Left forelimb (tissue), 1 donor: ENCODE results near the gene SIGLEC11.
"Not testable (repeated sequence)": the region's sequence is repeated elsewhere in the genome, so short reads cannot be mapped to it uniquely, and the experiment has no call there.

Experiments used
- DNase-seq: peaks from one replicate; pipeline ENCODE4 v3.0.0-alpha.2; 2018; ENCODE audit warnings: low spot score

Gene SIGLEC11

DNA sequence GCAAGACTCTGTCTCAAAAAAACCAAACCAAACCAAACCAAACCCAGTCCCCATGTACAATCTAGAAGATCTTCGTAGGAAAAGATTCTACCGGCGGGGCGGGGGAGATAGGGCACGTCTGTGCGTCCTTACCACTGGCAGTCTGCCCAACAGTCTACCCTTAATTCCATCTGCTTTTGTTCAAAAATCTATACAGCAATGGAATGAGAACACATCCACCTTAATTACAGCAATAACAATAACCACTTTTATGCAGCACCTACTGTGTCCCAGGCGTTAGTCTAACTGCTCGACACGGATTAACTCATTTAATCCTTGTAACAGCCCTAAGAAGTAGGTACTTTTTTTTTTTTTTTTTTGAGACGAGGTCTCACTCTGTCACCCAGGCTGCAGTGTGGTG lies 34.5 kb downstream of the SIGLEC11 start:
- no peak for DNase-seq

DNA sequence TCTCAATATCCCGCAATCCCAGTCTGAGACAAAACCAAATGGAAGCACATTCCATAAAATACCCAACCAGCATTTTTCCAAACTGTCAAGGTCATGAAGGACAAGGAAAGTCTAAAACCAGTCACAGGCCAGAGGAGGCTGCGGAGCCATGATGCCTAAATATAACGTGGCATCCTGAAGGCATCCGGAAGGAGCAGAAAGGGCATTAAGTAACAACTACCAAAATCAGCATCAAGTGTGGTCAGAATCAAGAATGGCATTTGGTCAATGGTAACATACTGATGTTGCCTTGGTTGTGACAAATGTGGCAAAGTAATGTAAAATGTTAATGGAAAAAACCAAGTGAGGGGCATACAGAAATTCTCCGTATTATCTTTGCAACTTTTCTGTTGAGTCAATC lies 35.5 kb downstream of the SIGLEC11 start:
- no peak for DNase-seq

DNA sequence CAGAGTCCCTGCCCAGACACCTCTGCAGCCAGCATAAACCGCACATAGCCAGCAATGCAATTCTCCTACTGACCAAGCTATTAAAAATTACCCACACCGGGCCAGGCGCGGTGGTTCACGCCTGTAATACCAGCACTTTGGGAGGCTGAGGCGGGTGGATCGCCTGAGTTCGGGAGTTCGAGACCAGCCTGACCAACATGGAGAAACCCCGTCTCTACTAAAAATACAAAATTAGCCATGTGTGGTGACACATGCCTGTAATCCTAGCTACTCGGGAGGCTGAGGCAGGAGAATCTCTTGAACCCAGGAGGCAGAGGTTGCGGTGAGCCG lies 36.1 kb downstream of the SIGLEC11 start:
- not testable (repeated sequence) for DNase-seq

DNA sequence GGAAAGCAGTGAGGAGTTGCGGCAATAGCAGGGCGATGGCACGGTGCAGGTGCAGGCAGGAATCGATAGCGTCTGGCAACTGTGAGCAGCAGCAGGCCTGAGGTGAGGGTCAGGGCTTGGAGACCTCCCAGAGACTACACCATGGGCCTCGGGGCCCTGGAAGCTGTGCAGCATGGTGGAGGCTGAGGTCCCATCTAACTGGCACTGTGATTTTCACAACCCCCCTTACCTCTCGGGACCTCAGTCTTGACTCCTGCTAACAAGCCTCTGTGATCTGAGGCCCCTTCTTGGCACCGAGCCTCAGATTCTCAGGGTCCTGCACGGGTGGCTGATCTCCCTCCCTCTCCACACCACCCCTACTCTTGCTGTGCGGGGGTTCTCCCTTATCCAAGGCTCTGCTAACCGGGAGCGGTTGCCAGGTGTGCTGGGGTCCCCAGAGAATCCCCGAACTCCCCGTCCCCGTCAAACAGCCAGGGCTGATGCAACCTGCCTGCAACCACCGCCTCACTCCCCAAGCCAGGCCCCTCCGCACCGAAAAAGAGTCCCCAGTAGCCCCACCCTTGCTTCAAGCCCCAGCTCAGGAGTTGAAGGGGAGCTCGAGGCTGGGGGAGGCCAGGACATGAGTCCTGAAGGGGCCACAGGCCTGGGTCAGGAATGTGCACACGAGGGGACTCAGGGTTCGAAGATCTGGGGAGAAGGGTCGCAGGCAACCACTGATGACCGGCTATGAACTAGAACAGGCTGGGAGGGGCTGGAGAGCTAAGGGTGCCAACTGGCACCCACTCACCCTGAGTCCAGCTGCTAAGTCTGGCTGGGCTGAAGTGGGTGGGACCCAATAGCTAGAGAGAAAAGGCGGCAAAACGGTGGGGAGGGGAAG lies 36.7 kb downstream of the SIGLEC11 start:
- no peak for DNase-seq

DNA sequence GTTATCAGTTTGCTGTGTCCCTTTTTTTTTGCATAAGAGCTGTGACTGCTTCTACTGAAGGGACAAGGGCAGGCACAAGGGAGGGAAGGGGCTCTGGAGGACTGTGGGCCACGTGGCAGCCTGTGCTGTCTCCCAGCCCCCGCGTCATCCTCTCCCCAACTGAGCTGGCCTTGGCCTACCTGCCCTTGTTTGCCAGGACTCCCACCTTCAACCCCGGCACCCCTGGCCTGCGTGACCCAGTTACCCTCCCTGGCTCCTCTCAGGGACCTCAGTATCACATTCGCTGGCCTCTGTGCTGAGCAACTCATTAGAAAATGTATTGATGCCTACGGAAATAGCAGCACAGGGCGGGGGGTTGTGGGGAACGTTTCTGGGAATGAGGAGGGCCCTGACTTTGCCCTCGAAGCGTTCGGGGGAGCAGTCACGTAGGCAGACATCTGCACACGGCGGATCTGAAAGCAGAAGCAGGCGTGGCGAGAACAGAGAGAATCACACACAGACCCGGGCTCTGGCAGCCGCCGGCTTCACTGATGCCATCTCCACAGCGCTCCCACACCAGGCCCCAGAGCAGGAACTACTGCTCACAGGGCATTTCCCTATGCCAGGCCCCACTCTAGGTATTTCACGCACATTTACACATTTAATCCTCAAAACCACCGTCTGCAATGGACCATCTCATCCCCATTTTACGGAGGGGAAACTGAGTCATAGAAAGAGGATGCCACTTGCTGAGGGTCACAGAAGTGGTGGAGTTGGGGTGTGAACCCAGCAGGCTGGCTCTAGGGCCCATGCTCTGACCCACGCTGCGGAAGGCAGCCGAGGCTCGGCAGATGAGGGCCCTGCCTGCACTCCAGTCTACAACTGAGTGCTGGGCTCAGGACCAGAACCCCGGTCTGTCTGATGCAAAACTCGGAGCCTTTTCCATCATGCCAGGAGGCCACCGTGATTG lies 37.6 kb downstream of the SIGLEC11 start:
- DNase-seq, result no peak

DNA sequence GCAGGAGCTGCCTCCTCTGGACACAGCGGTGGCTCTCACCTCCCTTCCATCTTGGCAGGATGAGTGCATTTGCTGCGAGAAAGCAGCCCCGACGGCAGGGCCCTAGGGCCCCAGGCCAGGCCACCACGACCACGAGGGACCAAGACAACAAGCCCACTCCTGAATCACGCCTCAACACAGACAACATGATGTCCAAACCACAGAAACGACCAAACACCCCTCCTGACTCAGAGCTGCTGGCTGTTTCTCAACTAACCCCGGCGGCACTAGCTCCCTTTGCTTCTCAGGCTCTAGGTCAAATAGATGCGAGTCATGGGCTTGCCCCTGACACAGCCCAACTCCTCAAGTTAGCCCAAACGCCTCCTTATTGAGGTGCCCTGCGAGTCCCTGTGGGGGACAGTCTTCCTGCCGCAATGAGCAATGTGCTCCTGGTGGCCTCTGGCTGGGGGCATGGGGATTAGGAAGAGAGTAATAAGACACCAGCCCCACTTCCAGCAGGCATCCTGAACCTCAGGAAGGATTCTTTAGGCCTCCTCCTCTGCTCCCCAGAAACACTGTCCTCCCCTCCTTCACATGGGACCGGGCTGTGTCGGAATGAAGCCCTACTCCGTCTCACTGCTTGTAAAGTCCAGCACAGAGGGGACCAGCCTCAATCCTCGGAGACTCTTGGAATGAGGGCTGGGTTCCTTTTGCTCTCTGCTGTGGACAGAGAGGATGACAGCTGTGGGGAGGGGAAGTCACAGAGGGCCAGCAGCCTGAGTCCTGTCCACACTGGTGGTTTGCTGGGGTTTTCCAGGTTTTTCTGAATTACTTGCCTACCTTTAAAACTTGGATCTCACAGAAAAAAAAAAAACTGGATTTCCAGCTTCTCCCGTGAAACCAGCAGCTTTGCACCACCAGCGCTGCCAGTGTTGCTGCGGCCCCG lies 38.8 kb downstream of the SIGLEC11 start:
- no peak for DNase-seq

DNA sequence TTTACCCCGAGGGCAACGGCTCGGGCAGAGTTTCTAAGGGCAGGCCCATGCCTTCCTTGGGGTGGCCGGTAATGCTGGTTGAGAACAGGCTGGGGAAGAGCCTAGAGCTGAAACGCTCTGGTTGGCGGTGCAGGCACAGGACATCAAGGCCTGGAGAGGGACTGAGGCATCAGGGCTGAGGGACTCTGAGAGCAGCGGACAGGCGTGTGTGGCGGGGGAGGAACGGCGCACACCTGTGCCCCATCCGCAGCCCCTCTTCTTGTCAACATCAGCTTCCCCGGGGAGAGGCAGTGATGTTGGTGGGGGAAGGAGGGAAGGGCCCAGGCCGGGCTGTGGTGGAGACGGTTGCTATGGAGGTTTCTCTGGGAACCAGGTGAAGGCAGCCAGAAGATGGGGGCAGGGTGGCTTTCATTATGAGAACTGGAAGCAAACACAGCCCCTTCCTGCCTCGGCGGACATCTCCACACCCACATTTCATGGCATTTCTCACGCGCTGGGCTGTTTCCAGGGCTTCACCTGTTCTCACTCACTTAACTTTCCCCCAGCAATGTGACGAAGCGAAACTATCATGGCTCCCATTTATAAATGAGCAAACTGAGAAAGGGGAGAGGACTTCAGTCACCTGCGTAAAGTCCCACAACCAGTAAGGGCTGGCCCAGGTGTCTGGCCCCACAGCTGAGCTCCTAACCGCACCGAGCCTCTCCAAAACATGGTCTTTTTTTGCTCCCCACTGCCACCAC lies 40.2 kb downstream of the SIGLEC11 start:
- DNase-seq, result no peak

DNA sequence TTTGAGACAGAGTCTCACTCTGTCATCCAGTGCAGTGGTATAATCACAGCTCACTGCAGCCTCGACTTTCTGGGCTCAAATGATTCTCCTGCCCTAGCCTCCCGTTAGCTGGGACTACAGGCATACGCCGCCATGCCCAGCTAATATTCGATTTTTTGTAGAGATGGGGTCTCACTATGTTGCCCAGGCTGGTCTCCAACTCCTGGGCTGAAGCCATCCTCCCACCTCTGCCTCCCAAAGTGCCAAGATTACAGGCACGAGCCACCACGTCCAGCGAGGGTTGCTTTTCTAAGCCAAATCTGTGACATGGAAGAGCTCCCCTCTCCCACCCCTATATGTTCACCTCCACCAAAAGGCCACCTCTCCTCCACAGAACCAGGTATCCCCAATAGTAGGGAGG lies 42.9 kb downstream of the SIGLEC11 start:
- no peak for DNase-seq

DNA sequence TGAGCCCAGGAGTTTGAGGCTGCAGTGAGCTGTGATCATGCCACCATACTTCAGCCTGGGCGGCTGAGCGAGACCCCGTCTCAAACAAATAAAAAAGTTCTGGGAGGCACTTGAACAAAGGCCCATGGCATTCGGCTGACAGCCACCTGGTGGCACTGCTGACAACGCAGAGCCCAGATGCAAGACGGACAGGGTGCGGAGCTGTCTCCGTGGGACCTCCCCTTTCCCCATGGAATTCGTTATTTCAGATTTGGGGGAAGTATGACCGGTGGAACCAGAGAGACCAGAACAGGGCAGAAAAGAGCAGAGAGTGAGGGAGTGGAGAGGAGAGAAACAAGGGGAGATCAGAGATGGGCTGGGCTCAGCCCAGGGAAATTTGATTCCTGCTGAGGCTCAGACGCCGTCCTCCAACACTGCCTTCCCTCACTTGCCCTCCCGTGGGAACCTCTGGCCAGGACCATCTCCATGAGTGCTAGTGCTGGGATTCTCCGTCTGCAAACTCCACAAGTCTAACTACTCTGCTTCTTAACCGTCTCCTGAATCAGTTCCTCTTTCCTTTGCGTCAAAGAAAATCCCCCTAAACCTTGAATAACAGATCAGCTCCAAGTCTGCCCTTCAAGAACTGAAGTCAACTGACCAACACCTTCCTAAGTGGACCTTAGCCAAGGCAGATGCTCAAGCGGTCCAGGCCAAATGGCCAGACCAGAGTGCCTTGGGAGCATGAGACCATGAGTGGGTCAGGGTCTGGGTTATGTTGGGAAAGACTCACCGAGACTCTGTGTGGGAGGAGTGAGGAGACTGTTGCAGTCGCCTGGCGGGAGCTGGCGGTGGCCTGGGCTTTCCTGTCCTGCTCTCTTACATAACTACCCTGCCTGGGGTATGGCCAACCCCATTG lies 43.9 kb downstream of the SIGLEC11 start:
- no peak for DNase-seq

DNA sequence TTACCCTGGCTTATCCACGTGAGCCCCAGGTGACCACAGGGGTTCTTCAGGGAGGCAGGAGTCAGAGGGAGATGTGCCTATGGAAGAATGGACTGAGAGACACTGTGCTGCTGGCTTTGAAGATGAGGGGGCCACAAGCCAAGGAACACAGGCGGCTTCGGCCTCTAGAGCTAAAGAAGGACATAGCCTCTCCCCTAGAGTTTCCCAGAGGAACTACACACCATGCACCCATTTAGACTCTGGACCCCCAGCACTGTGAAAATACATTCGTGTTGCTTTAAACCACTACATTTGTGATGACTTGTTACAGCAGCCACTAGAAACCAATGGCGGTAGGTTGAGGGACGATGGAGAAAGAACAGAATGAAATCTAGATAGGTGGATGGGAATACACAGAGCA lies 45.7 kb downstream of the SIGLEC11 start:
- DNase-seq, result no peak

DNA sequence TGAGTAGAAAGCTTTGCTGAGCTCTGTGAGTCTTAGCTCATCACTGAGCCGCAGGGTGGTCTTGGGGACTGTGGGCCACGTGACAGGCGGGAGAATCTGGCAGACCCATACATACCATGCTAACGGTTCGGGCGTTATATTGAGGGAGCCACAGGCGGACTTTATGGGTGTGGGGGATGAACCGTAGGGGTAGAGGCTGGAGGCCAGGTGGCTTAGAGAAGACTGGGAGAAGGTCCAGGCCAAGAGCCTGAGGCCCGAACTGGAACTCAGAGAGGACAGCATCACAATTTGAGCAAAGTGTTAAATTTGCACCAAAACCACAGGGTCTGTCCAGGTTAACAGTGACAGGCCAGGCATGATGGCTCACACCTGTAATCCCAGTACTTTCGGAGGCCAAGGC lies 47.3 kb downstream of the SIGLEC11 start:
- no peak for DNase-seq

DNA sequence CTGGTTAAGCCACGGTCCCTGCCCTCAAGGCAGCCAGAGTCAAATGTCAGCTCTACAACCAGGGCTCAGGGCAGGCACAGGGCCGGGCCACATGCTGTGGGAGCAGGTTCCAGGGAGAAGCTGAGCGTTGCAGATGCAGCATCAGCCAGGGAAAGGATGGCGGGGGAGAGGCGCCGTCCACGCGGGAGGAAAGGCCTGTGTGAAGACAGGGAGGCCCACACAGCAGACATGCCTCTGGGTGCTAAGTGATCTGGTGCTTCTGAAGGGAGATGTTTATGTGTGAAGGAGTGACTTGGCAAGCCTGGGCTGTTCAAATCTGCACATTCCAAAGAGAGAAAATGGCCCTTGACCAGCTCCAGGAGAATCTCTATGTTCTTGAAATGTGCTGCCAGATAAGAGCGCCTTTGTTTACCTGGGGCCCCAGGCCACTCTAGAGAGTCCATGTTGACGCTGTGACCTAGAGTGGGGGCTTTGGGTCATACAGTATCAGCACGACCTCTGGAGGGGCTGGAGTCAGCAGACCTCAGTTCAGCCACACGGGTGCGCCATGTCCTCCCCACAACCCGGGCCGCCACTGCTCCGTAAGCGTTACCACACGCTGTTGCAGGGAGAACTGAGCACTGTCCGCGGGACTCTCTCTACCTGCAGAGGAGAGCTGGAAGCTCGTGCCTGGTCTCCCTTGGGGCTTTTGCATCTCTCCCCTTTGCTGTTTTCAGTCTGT lies 47.8 kb downstream of the SIGLEC11 start:
- DNase-seq, result no peak

DNA sequence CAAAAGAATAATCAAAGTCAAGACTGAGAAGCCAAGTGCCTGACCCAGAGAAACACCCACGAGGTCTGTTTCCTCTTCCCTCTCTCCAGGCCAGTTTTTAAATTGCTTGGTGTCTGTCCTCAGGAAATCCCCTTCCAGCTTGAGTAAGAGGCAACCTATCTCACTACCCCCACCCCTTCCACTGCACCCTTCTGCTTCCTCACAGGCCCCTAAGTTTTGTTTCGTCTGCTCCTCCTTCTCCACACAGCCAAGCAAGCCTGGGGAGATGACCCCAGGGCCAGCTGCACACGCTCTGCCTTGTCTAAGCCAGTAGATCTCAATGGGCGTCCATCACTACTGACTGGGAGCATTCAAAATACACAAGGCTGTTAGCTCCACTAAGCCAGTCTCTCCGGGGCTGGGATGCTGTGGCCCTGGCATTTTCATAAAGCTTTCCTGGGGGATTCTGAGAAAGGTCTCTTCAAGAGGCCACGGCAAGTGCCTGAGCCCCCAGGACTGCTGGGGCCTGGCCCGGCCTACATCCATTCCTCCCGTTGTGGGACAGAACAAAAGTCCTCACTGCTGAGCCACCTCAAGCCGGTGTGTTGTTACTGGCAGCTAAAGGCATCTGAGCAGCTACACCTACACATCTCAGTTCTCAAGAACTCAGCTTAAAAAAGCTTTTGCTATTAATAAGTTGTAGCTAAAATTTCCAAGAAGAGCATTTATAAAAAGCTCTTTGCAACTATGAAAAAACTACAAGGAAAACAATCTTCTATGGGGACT lies 49.4 kb downstream of the SIGLEC11 start:
- no peak for DNase-seq

DNA sequence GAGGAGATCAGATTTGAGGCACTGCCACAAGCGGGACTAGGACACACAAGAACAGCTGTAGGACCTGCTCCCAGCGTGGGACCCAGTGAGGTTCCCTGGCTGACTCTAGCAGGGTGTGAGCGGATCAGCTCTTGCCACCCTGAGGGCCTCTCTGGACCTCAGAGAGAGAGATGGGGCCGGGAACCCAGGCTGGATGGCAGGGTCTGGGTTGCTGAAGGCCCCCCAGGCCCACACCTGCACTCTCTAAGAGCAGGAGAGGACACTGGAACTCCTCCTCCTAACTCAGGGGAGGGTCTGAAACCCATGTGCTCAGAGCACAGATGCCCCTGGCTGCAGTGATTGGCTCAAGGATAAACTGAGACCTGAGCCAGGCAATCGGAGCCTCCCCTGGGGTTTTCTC lies 50.8 kb downstream of the SIGLEC11 start:
- no peak for DNase-seq

DNA sequence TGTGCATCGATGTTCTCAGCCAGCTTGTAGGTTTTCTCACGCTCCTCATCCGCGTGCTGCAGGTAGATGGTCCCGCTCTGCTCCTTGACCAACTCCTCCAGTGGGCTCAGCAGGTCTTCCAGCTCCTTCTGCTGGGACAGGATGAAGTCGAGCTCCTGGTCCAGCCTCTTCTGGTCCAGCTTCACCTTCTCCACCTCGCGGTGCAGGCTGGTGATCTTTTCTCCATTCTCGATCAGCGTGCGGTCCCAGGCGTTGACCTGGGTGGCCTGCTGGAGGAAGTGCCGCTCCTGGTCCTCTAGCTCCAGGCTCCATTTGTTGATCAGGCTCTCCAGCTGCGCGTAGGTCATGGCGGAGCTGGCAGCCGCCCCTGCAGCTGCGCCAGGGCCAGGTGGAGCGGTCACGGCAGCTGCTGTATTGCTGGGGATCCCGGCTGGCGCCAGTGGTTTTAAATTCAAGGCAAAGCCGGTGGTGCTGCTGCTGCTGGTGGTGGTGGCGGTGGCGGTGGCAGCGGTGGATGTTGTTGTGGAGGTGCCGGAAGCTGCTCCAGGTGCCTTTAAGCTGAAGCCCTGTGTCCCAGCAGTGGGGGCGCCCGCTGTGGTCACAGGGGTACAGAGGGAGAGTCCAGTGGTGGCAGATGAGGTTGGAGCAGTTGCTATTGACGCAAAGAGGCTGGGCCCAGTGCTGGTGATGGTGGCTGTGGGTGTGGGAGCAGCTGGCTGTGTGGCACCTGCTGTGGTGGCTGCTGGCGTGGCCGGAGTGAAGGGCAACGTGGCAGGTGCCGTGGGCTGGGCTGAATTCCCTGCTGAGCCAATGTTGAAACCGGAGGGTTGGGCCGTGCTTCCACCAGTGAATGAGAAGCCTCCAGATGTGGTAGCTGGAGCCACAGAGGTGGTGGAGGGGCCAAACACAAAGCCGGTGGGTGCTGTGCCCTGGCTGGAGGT lies 52.2 kb downstream of the SIGLEC11 start:
- no peak for DNase-seq

DNA sequence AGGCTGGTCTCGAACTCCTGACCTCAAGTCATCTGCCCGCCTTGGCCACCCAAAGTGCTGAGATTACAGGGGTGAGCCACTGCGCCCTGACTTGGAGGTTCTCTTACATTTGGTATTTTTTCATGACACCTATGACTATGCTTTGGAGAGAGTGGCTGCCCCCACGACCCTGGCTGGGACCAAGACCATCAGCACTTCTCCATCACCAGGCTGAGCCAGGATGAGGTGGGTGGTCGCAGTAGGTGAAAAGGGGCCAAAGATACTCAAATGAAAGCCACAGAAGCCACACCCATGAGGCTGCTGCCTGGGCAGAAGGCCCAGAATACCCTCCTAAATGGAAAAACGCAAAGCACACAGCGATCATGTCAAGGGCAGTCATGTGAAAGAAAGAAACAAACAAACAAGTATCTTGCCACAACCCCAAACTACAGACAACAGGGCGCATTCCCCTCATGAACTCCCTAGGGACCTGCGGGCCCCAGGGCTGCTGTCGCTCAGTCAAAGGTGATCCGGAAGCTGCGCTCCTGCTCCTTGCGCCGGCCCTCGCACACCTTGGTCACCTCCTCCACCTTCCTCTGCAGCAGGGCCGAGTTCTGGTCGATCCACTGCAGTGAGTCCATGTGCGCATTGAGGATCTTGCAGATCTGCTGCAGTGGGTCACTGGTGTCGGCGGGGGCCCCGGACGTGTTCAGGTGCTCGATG lies 53.1 kb downstream of the SIGLEC11 start:
- no peak for DNase-seq
